ENCODE data around the gene F10.
"Not testable (repeated sequence)": the region's sequence is repeated elsewhere in the genome, so short reads cannot be mapped to it uniquely, and the experiment has no call there.

F10 gene

GRCh38 chr13:113102727-113103126 lies 19.9 kb upstream of the F10 start:
- no peak for DNase-seq

GRCh38 chr13:113103646-113104045 lies 19.0 kb upstream of the F10 start:
- DNase-seq = no peak

- no peak for DNase-seq
These were observed 17.3 kb upstream of the F10 start, which contains the start of gene F7 for GRCh38 chr13:113105032-113105920. Gene F7, plus strand, starts transcription at chr13:113105791. Its CDS starts 51 bp downstream, at chr13:113105842.

GRCh38 chr13:113105921-113106452 lies 16.6 kb upstream of the F10 start:
- DNase-seq = no peak

- no peak for DNase-seq
These were observed 15.8 kb upstream of the F10 start for GRCh38 chr13:113106711-113107351.

GRCh38 chr13:113108521-113108920 lies 14.1 kb upstream of the F10 start:
- DNase-seq = not testable (repeated sequence)

- no peak for DNase-seq
These were observed 13.2 kb upstream of the F10 start for GRCh38 chr13:113109151-113110047.

GRCh38 chr13:113110048-113110851 lies 12.3 kb upstream of the F10 start:
- no peak for DNase-seq

- DNase-seq = no peak
These were observed 11.7 kb upstream of the F10 start for GRCh38 chr13:113110852-113111315.

- not testable (repeated sequence) for DNase-seq
These were observed 10.8 kb upstream of the F10 start for GRCh38 chr13:113111821-113112220.

GRCh38 chr13:113112475-113112874 lies 10.1 kb upstream of the F10 start:
- not testable (repeated sequence) for DNase-seq

- no peak for DNase-seq
These were observed 9.4 kb upstream of the F10 start for GRCh38 chr13:113112893-113113845.

GRCh38 chr13:113113846-113114271 lies 8.7 kb upstream of the F10 start:
- no peak for DNase-seq

- no peak for DNase-seq
These were observed 7.9 kb upstream of the F10 start for GRCh38 chr13:113114511-113115362.

- no peak for DNase-seq
These were observed 7.0 kb upstream of the F10 start for GRCh38 chr13:113115363-113116205.

- DNase-seq = no peak
These were observed 6.3 kb upstream of the F10 start for GRCh38 chr13:113116206-113116800.

GRCh38 chr13:113116871-113117271 lies 5.7 kb upstream of the F10 start:
- no peak for DNase-seq

- DNase-seq = no peak
These were observed 5.2 kb upstream of the F10 start for GRCh38 chr13:113117335-113117872.

Measured in bone marrow (tissue), 2 donors.